Pancreas (tissue), 10 donors: ENCODE data around the gene PRIMA1. TPM values are rescaled to one million over a fixed set of nuclear protein-coding genes. Genes with fewer than 3 reads are reported as not detected.

Source experiments
- ATAC-seq, 4 donors: fragments of 200-7000 bp; cut with Tn5 transposase; one replicate each; pipeline versions ENCODE4 v1.8.0 to v1.9.1; 2020; ENCODE audit warnings: mild to moderate bottlenecking in 4 of 4, moderate library complexity in 4 of 4
- DNase-seq, 6 donors: peaks; one replicate each; pipeline ENCODE4 v3.0.0-alpha.2; 2020
- FAIRE-seq: peaks from 2 replicates; lab custom pipeline; 2012; peaks lifted over from hg19 to GRCh38; lab: Jason Lieb, UNC
- H3K27ac ChIP-seq, 4 donors: fragments of 200-600 bp; sonication (generic); 1 replicate in 3 of 4; 2 replicates in 1 of 4; pipeline versions ENCODE4 v1.5.0 to v1.8.0; 2020
- H3K27me3 ChIP-seq, 4 donors: fragments of 200-600 bp; one replicate each; pipeline ENCODE4 v1.8.0; 2021
- H3K36me3 ChIP-seq, 3 donors: fragments of 200-600 bp; sonication (generic) in 1 of 3; one replicate each; pipeline versions ENCODE4 v1.5.0 to v1.8.0; 2020 to 2021
- H3K4me1 ChIP-seq, 3 donors: fragments of 200-600 bp; one replicate each; pipeline ENCODE4 v1.8.0; 2021
- H3K4me3 ChIP-seq, 4 donors: fragments of 200-600 bp; sonication (generic) in 2 of 4; one replicate each; pipeline versions ENCODE4 v1.5.0 to v1.8.0; 2020 to 2021
- H3K9me3 ChIP-seq, 4 donors: fragments of 200-600 bp; one replicate each; pipeline ENCODE4 v1.8.0; 2021
- CTCF ChIP-seq, 4 donors: fragments of 200-600 bp; sonication (generic) in 3 of 4; IDR thresholded peaks; one replicate each; pipeline versions ENCODE4 v1.5.0 to v1.8.0; 2021; ENCODE audit warnings: antibody characterized with exemption in 4 of 4
- WGBS, 2 donors: extraction: QIAGEN DNeasy Blood & Tissue Kit; methylation state at CpG; one replicate each; pipeline ENCODE4 v1.1.7; 2013; 5-methylcytosine and 5-hydroxymethylcytosine counted together
- intact Hi-C, 3 donors: fragments of 100-400 bp; cut with DNase I; formaldehyde crosslinking; loops; one replicate each; pipeline versions ENCODE4 v1.11.1 to v1.14.2; 2022
- polyA plus RNA-seq, 2 donors: library from polyadenylated mRNA; stranded (reverse); fragments of 200-250 nt; gene quantifications; one replicate each; pipeline ENCODE4 v1.2.3, GENCODE V29; 2013
- total RNA-seq, 6 donors: library from RNA; stranded (reverse); fragmentation: NEBNext Ultra II Directional in 4 of 6; extraction: Animal tissue kit (Norgen Biotek cat#: 25700) in 4 of 6; gene quantifications; one replicate each; pipeline versions ENCODE4 v1.2.1 to v1.2.4, GENCODE V29; 2021 to 2023
- donor health status: healthy with polysubstance abuse.
- donor health status: DM: no; HTN: no; CAD: no; lungs with moderate emphysema.
- donor health status: DM: no; HTN: no; CAD: no.
- donor health status: control.
- donor health status: control.
- donor health status: Bipolar disorder and iron deficiency.
- donor health status: DM: yes; HTN: yes; CAD: no.
- donor health status: DM: no; HTN: no; CAD: no.
- donor health status: DM: no; HTN: no; CAD: no.
- donor health status: DM: yes; HTN: yes; CAD: no.

Gene PRIMA1
- total and polyA plus RNA-seq, 8 donors: 0.27 to 0.61 (median 0.33) TPM

- WGBS, 2 donors: 94 to 96% methylated on average over 15 of the region's 15 CpGs
- FAIRE-seq: no peak
- no peak for TF ChIP-seq CTCF (IDR thresholded peaks at IDR 0.05)
- no peaks in the 10 kb centered on the region for H3K36me3 ChIP-seq
- no peak for ATAC-seq
- no peak for DNase-seq
- no peaks in the 10 kb centered on the region for H3K27me3 ChIP-seq
- no peak overlapping the region for H3K4me3 ChIP-seq
- intact Hi-C loops: no loop called here
- no peaks in the 10 kb centered on the region for H3K9me3 ChIP-seq
- H3K27ac ChIP-seq: no peak overlapping the region
- no peaks in the 10 kb centered on the region for H3K4me1 ChIP-seq
These were observed 82.7 kb downstream of the PRIMA1 start for GRCh38 chr14:93705513-93706156.

- Histone ChIP-seq H3K4me3 (no peak overlapping the region), H3K27me3 (no peaks in the 10 kb centered on the region), H3K9me3 (no peaks in the 10 kb centered on the region), H3K36me3 (no peaks in the 10 kb centered on the region), H3K27ac (no peak overlapping the region), H3K4me1 (no peaks in the 10 kb centered on the region)
- ATAC-seq (no peak), DNase-seq (no peak), FAIRE-seq (no peak)
- intact Hi-C loops: no loop called here
- no peak for TF ChIP-seq CTCF (IDR thresholded peaks at IDR 0.05)
- 92 to 94% methylated on average over 6 of the region's 6 CpGs for WGBS, 2 donors
These were observed 84.3 kb downstream of the PRIMA1 start for GRCh38 chr14:93703941-93704340.

GRCh38 chr14:93702946-93703345 lies 85.3 kb downstream of the PRIMA1 start:
- no peaks in the 10 kb centered on the region for H3K4me1 ChIP-seq
- intact Hi-C loops: no loop called here
- H3K36me3 ChIP-seq: no peaks in the 10 kb centered on the region
- DNase-seq (no peak), FAIRE-seq (no peak), ATAC-seq (no peak)
- no peak for TF ChIP-seq CTCF (IDR thresholded peaks at IDR 0.05)
- no peak overlapping the region for H3K27ac ChIP-seq
- H3K27me3 ChIP-seq: no peaks in the 10 kb centered on the region
- WGBS, 2 donors: 86 to 89% methylated on average over 6 of the region's 6 CpGs
- no peak overlapping the region for H3K4me3 ChIP-seq
- no peaks in the 10 kb centered on the region for H3K9me3 ChIP-seq

GRCh38 chr14:93701562-93701961 lies 86.7 kb downstream of the PRIMA1 start:
- no peaks in the 10 kb centered on the region for H3K27me3 ChIP-seq
- H3K9me3 ChIP-seq: no peaks in the 10 kb centered on the region
- no peaks in the 10 kb centered on the region for H3K36me3 ChIP-seq
- no peak overlapping the region for H3K4me3 ChIP-seq
- intact Hi-C loops: no loop called here
- TF ChIP-seq CTCF (IDR thresholded peaks at IDR 0.05): no peak
- DNase-seq (no peak), FAIRE-seq (no peak), ATAC-seq (no peak)
- no peaks in the 10 kb centered on the region for H3K4me1 ChIP-seq
- no peak overlapping the region for H3K27ac ChIP-seq
- WGBS, 2 donors: 89 to 93% methylated on average over 2 of the region's 2 CpGs

GRCh38 chr14:93700928-93701327 lies 87.4 kb downstream of the PRIMA1 start:
- intact Hi-C loops: no loop called here
- ATAC-seq (no peak), DNase-seq (no peak), FAIRE-seq (no peak)
- H3K36me3 ChIP-seq: no peaks in the 10 kb centered on the region
- H3K27me3 ChIP-seq: no peaks in the 10 kb centered on the region
- H3K4me3 ChIP-seq: no peak overlapping the region
- TF ChIP-seq CTCF (IDR thresholded peaks at IDR 0.05): no peak
- no peak overlapping the region for H3K27ac ChIP-seq
- H3K9me3 ChIP-seq: no peaks in the 10 kb centered on the region
- no peaks in the 10 kb centered on the region for H3K4me1 ChIP-seq
